GM19467 (cell line): ENCODE measurements around the gene SPAG6.

Source experiments
- ATAC-seq: cut with Tn5 transposase; IDR thresholded peaks from one replicate; pipeline ENCODE4 v1.9.1; 2021; ENCODE audit warnings: mild to moderate bottlenecking, moderate library complexity; ENCODE audit not compliant: unreplicated experiment

The SPAG6 gene

GRCh38 chr10:22455068-22455857, 110.0 kb downstream of the SPAG6 start:
- ATAC-seq: no peak

- ATAC-seq: no peak
Observed at GRCh38 chr10:22456486-22456885, 111.2 kb downstream of the SPAG6 start.

GRCh38 chr10:22458272-22459038, 113.2 kb downstream of the SPAG6 start:
- ATAC-seq: no peak

- no peak for ATAC-seq
Observed at GRCh38 chr10:22459496-22459895, 114.2 kb downstream of the SPAG6 start.

- no peak for ATAC-seq
Observed at GRCh38 chr10:22460101-22460500, 114.8 kb downstream of the SPAG6 start.

- no peak for ATAC-seq
Observed at GRCh38 chr10:22460531-22461403, 115.5 kb downstream of the SPAG6 start.

GRCh38 chr10:22461891-22462290, 116.6 kb downstream of the SPAG6 start:
- ATAC-seq: no peak

- no peak for ATAC-seq
Observed at GRCh38 chr10:22463255-22463654, 118.0 kb downstream of the SPAG6 start.

GRCh38 chr10:22464966-22465629, 119.8 kb downstream of the SPAG6 start:
- no peak for ATAC-seq

GRCh38 chr10:22466763-22467334, 121.6 kb downstream of the SPAG6 start:
- no peak for ATAC-seq
